ENCODE measurements around the gene CCDC102A.

GRCh38 chr16:57564571-57565270 is 28.4 kb upstream of the CCDC102A start:
- TF ChIP-seq CTCF (IDR thresholded peaks at IDR 0.05): no peak
- no peak for TF ChIP-seq POLR2AphosphoS5 (IDR thresholded peaks at IDR 0.05)

Measured in upper lobe of left lung (tissue), 4 donors.